Progenitor cell of endocrine pancreas (in vitro differentiated cells): ENCODE measurements around the gene ZBTB45. TPM values are rescaled to one million over a fixed set of nuclear protein-coding genes. Genes with fewer than 3 reads are reported as not detected.

Source experiments
- DNase-seq: peaks from one replicate; pipeline ENCODE4 v3.0.0; 2021; ENCODE audit warnings: low spot score; ENCODE audit not compliant: unreplicated experiment
- H3K27ac Mint-ChIP-seq: 2 replicates; pipeline ENCODE4 v1.8.0; 2021; ENCODE audit warnings: mild to moderate bottlenecking, moderate library complexity, mixed read lengths
- H3K27me3 Mint-ChIP-seq: 2 replicates; pipeline ENCODE4 v1.8.0; 2021; ENCODE audit warnings: mixed read lengths
- H3K36me3 Mint-ChIP-seq: 2 replicates; pipeline ENCODE4 v1.8.0; 2022; ENCODE audit warnings: mixed read lengths; ENCODE audit not compliant: insufficient read depth
- H3K4me1 Mint-ChIP-seq: 2 replicates; pipeline ENCODE4 v1.8.0; 2021; ENCODE audit warnings: low read depth, mixed read lengths
- H3K4me3 Mint-ChIP-seq: 2 replicates; pipeline ENCODE4 v1.8.0; 2021; ENCODE audit warnings: low read depth, mild to moderate bottlenecking, moderate library complexity, mixed read lengths
- H3K9me3 Mint-ChIP-seq: 2 replicates; pipeline ENCODE4 v1.8.0; 2021; ENCODE audit warnings: low read depth, mixed read lengths
- total RNA-seq: library from RNA; stranded (reverse); gene quantifications from 2 replicates; pipeline ENCODE4 v1.2.1, GENCODE V29; 2021
- TF ChIP-seq, protein P1 (sequence below): fragments of 200-600 bp; sonication (generic); IDR thresholded peaks from one replicate; pipeline ENCODE4 v1.5.0; 2021; ENCODE audit warnings: antibody characterized with exemption, mild to moderate bottlenecking; ENCODE audit not compliant: unreplicated experiment

ZBTB45 gene
- total RNA-seq, 1 donor from 2014 or later = 22.7 TPM

DNA sequence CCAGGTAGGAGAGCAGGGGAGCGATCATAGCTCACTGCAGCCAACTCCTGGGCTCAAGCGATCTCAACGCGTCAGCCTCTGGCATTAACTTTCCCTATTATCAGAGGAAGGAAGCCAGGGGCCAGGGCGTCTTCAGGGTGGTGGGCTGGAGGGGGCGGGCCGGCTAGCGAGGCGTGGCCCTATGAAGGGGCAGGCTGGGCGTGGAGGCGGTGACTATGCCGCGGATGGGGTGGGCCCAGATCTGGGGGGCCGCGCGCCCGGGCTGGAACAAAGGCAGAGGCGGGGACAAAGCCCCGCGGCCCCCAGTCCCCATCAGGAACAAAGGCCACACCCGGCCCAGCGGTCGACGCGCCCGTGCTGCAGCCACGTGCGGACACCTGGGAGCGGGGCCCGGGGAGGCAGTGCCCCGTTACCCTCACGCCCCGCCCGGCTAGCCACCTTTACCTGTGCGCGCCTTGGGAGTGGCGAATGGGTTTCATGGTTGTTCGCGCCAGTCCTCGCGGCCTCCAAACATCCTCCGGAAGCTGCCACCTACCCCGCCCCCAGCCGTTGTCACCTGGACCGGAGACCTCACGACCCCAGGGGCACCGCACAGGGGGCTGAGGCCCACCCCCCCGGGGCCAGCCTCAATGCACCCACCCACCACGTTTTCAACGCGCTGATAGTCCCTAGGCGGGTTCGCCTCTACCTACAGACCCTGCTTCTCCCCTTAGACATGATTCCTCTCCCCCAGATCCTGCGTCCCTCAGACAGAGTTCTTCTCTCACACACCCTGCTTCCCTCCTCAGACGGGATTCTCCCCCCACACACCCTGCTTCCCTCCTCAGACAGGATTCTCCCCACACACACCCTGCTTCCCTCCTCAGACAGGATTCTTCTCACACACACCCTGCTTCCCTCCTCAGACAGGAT, 18.9 kb upstream of the ZBTB45 start:
- H3K9me3 Mint-ChIP-seq = no peaks in the 10 kb centered on the region
- H3K36me3 Mint-ChIP-seq = no peaks in the 10 kb centered on the region
- peak; percentile 73 for DNase-seq
- H3K27ac Mint-ChIP-seq = peak overlapping the region; percentile 99
- TF ChIP-seq, protein P1, sequence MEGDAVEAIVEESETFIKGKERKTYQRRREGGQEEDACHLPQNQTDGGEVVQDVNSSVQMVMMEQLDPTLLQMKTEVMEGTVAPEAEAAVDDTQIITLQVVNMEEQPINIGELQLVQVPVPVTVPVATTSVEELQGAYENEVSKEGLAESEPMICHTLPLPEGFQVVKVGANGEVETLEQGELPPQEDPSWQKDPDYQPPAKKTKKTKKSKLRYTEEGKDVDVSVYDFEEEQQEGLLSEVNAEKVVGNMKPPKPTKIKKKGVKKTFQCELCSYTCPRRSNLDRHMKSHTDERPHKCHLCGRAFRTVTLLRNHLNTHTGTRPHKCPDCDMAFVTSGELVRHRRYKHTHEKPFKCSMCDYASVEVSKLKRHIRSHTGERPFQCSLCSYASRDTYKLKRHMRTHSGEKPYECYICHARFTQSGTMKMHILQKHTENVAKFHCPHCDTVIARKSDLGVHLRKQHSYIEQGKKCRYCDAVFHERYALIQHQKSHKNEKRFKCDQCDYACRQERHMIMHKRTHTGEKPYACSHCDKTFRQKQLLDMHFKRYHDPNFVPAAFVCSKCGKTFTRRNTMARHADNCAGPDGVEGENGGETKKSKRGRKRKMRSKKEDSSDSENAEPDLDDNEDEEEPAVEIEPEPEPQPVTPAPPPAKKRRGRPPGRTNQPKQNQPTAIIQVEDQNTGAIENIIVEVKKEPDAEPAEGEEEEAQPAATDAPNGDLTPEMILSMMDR = no peak
- H3K4me3 Mint-ChIP-seq = peak overlapping the region; percentile 77
- peaks cover 5% of the 10 kb centered on the region for H3K4me1 Mint-ChIP-seq
- H3K27me3 Mint-ChIP-seq = peaks cover 10% of the 10 kb centered on the region

DNA sequence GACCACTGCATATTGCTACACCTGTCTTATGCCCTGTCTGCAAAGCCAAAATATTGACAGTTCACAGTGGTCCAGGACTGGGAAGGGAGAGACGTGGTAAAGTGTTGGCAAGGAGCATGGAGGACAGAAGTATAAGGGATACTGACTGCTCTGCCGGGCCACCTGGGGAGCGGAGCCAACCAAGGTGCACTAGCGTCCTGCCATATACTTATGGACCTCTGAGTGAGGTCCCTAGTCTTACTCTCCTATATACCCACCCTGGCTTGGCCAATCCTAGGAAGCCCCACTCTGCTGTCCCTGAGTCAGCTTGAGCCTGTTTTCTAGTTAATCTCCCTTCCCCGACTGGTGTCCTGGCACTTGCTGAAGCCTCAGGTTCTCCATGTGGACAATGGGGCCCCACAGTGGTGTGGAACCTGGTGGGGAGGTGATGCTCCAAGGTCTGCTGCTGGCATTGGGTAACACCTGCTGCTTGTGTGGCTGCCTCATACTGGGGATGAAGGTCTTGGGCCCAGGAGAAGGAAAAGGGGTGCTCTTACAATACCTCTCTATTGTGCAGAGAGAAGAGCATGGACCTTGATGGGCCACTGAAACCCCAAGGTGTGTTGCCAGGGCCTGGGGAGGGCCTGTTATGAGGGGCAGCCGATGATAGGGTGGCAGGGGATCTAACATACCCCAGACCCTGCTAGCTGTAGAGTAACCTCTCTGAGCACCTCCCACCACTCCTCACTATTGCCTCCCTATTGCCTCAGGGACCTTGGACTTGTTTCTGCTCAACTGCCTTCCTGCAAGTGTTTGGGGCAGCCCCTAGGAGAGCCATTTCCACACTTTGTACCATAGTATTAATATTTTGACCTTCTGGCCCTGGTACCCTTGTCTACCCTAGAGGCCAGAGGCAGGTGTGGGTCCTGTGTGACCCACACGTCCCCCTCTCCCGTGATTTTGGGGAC, 17.5 kb upstream of the ZBTB45 start:
- DNase-seq = no peak
- TF ChIP-seq, protein P1 = no peak
- H3K4me1 Mint-ChIP-seq = peaks cover 4% of the 10 kb centered on the region
- peak overlapping the region; percentile 77 for H3K4me3 Mint-ChIP-seq
- H3K27ac Mint-ChIP-seq = peak overlapping the region; percentile 99
- no peaks in the 10 kb centered on the region for H3K36me3 Mint-ChIP-seq
- peaks cover 5% of the 10 kb centered on the region for H3K27me3 Mint-ChIP-seq
- H3K9me3 Mint-ChIP-seq = no peaks in the 10 kb centered on the region

DNA sequence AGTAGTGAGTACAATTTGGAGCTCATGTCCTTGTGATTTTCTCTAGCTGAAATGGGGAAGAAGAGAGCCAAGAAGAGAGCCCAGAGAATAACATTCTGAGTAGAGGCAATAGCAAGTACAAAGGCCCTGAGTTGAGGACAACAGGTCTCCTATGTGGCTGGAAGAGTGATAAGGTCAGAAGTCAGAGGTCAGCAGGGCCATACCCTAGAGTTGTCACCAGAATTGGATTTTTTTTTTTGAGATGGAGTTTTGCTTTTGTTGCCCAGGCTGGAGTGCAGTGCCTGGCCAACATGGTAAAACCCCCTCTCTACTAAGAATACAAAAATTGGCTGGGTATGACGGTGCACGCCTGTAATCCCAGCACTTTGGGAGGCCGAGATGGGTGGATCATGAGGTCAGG, 16.2 kb upstream of the ZBTB45 start:
- TF ChIP-seq, protein P1 = no peak
- H3K27me3 Mint-ChIP-seq = peaks cover 8% of the 10 kb centered on the region
- DNase-seq = no peak
- no peaks in the 10 kb centered on the region for H3K9me3 Mint-ChIP-seq
- no peak overlapping the region for H3K27ac Mint-ChIP-seq
- H3K4me3 Mint-ChIP-seq = no peak overlapping the region
- no peaks in the 10 kb centered on the region for H3K36me3 Mint-ChIP-seq
- peaks cover 4% of the 10 kb centered on the region for H3K4me1 Mint-ChIP-seq

DNA sequence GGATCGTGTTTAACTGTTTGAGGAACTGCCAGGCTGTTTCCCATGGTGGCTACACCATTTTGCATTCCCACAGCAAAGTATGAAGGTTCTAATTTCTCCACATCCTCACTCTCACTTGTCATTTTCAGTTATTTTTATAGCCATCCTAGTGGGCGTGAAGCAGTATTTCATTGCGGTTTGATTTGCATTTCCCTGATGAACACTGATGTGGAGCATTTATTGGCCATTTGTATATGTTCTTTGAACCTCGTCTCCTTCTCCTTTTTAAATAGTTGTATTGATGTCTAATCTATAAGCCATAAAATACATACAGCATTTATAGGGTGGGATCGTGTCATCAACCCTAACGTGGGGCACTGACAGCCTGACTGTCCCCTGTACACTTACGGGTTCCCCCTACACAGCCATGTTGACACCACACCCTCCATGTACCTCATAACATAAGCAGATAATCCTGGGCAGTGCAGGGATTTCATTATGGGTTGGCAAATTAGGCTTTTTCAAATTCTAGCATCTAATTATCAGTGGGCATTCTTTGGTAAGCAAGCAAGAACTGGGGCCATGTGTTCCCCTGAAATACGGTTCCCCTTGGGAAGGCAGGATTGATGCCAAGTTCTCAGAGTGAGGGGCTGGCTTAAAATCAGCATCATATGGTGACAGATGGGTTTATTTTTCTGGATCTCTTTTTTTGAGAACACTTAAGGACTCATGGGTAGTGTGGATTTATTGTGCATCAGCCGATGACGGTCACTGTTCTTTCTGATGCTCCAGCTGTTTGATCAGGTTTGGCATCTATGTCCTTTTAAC, 11.6 kb upstream of the ZBTB45 start:
- no peak overlapping the region for H3K27ac Mint-ChIP-seq
- H3K9me3 Mint-ChIP-seq = no peaks in the 10 kb centered on the region
- TF ChIP-seq, protein P1 = no peak
- no peak for DNase-seq
- peaks cover 5% of the 10 kb centered on the region for H3K27me3 Mint-ChIP-seq
- no peaks in the 10 kb centered on the region for H3K4me1 Mint-ChIP-seq
- no peak overlapping the region for H3K4me3 Mint-ChIP-seq
- no peaks in the 10 kb centered on the region for H3K36me3 Mint-ChIP-seq
